GM23338 (cell line): ENCODE measurements around the gene RSPO3. TPM values are rescaled to one million over a fixed set of nuclear protein-coding genes. Genes with fewer than 3 reads are reported as not detected.

Source experiments
- ATAC-seq: fragments of 200-7000 bp; cut with Tn5 transposase; 3 replicates; pipeline ENCODE4 v1.9.1; 2020
- DNase-seq: peaks from one replicate; pipeline ENCODE4 v3.0.0-alpha.2; 2015; ENCODE audit warnings: low spot score
- H2AFZ ChIP-seq: fragments of 200-600 bp; sonication (generic); 2 replicates; pipeline ENCODE4 v1.8.0; 2016; ENCODE audit warnings: antibody characterized with exemption, mild to moderate bottlenecking, moderate library complexity
- H3F3A ChIP-seq: fragments of 200-600 bp; sonication (generic); replicated peaks from 2 replicates; pipeline ENCODE4 v1.8.0; 2017; ENCODE audit warnings: antibody characterized with exemption, mixed run types, low read depth
- H3K27ac ChIP-seq: fragments of 200-600 bp; sonication (generic); 2 replicates; pipeline ENCODE4 v1.6.1; 2016; ENCODE audit warnings: low read depth
- H3K27me3 ChIP-seq: fragments of 200-600 bp; sonication (generic); 2 replicates; pipeline ENCODE4 v1.8.0; 2016; ENCODE audit warnings: mild to moderate bottlenecking, mixed run types, moderate library complexity; ENCODE audit not compliant: insufficient read depth
- H3K36me3 ChIP-seq: fragments of 200-600 bp; sonication (generic); 2 replicates; pipeline ENCODE4 v1.8.0; 2016; ENCODE audit warnings: mild to moderate bottlenecking; ENCODE audit not compliant: insufficient read depth
- H3K4me1 ChIP-seq: fragments of 200-600 bp; sonication (generic); 2 replicates; pipeline ENCODE4 v1.8.0; 2016; ENCODE audit warnings: mild to moderate bottlenecking, moderate library complexity; ENCODE audit not compliant: insufficient read depth
- H3K4me2 ChIP-seq: fragments of 200-600 bp; sonication (generic); 2 replicates; pipeline ENCODE4 v1.7.1; 2017; ENCODE audit warnings: mixed run types
- H3K4me3 ChIP-seq: fragments of 200-600 bp; sonication (generic); 2 replicates; pipeline ENCODE4 v1.6.1; 2016; ENCODE audit warnings: mixed run types
- H3K79me2 ChIP-seq: fragments of 200-600 bp; sonication (generic); replicated peaks from 2 replicates; pipeline ENCODE4 v1.8.0; 2017; ENCODE audit warnings: mild to moderate bottlenecking; ENCODE audit not compliant: insufficient read depth
- H3K9me2 ChIP-seq: fragments of 200-600 bp; sonication (generic); 2 replicates; pipeline ENCODE4 v1.8.0; 2017; ENCODE audit not compliant: insufficient read depth
- H4K20me1 ChIP-seq: fragments of 200-600 bp; sonication (generic); replicated peaks from 2 replicates; pipeline ENCODE4 v1.8.0; 2017; ENCODE audit warnings: mild to moderate bottlenecking; ENCODE audit not compliant: insufficient read depth
- H3K27ac Mint-ChIP-seq: 2 replicates; pipeline ENCODE4 v1.8.0; 2020; ENCODE audit warnings: inconsistent platforms, mild to moderate bottlenecking, moderate library complexity, mixed read lengths
- H3K27me3 Mint-ChIP-seq: 3 replicates; pipeline ENCODE4 v1.8.0; 2022; ENCODE audit warnings: low read depth, mild to moderate bottlenecking, moderate library complexity, mixed read lengths, inconsistent platforms; ENCODE audit not compliant: insufficient read depth, poor library complexity
- H3K36me3 Mint-ChIP-seq: 3 replicates; pipeline ENCODE4 v1.8.0; 2021; ENCODE audit warnings: low read depth, mild to moderate bottlenecking, inconsistent platforms, moderate library complexity, mixed read lengths
- H3K4me1 Mint-ChIP-seq: 3 replicates; pipeline ENCODE4 v1.8.0; 2020; ENCODE audit warnings: mild to moderate bottlenecking, inconsistent platforms, mixed read lengths
- H3K4me3 Mint-ChIP-seq: 3 replicates; pipeline ENCODE4 v1.8.0; 2021; ENCODE audit warnings: moderate library complexity, mild to moderate bottlenecking, inconsistent platforms, mixed read lengths
- H3K9me3 Mint-ChIP-seq: 3 replicates; pipeline ENCODE4 v1.8.0; 2020; ENCODE audit warnings: moderate library complexity, mild to moderate bottlenecking, inconsistent platforms, mixed read lengths
- CREB1 ChIP-seq: fragments of 250-450 bp; sonication (Bioruptor Pico); IDR thresholded peaks from 2 replicates; pipeline ENCODE4 v1.5.0; 2020; ENCODE audit warnings: low read depth, mild to moderate bottlenecking, moderate library complexity
- EZH2 ChIP-seq: fragments of 200-600 bp; sonication (generic); IDR thresholded peaks from one replicate; pipeline ENCODE4 v1.8.0; 2017; ENCODE audit warnings: antibody characterized with exemption, mild to moderate bottlenecking, low read depth; ENCODE audit not compliant: unreplicated experiment
- EZH2phosphoT487 ChIP-seq: fragments of 200-600 bp; sonication (generic); IDR thresholded peaks from one replicate; pipeline ENCODE4 v1.8.1; 2018; ENCODE audit warnings: antibody characterized with exemption; ENCODE audit not compliant: unreplicated experiment
- JUNB ChIP-seq: IDR thresholded peaks from one replicate; pipeline ENCODE4 v1.6.1; 2016; ENCODE audit warnings: antibody characterized with exemption; ENCODE audit not compliant: unreplicated experiment
- NANOG ChIP-seq: IDR thresholded peaks from 2 replicates; pipeline ENCODE4 v1.6.1; 2016; ENCODE audit warnings: antibody characterized with exemption, borderline replicate concordance
- REST ChIP-seq: IDR thresholded peaks from one replicate; pipeline ENCODE4 v1.6.1; 2018; ENCODE audit warnings: antibody characterized with exemption; ENCODE audit not compliant: unreplicated experiment
- STAT1 ChIP-seq: IDR thresholded peaks from one replicate; pipeline ENCODE4 v1.6.1; 2016; ENCODE audit warnings: antibody characterized with exemption; ENCODE audit not compliant: unreplicated experiment
- ZNF114 ChIP-seq: fragments of 250-450 bp; sonication (Bioruptor Pico); IDR thresholded peaks from 2 replicates; pipeline ENCODE4 v1.5.0; 2020; ENCODE audit warnings: mild to moderate bottlenecking, moderate library complexity
- ZNF331 ChIP-seq: fragments of 250-450 bp; sonication (Bioruptor Pico); IDR thresholded peaks from 2 replicates; pipeline ENCODE4 v1.5.0; 2020; ENCODE audit warnings: low read depth, mild to moderate bottlenecking, moderate library complexity
- polyA plus RNA-seq: library from polyadenylated mRNA; unstranded; fragments of >200 nt; fragmentation: Nextera tagmentation; extraction: Ambion mirVana; gene quantifications from 2 replicates; pipeline ENCODE4 v1.2.1, GENCODE V29; 2016
- total RNA-seq: library from RNA; depleted of rRNA; stranded (reverse); fragments of >200 nt; shearing (Covaris generic); gene quantifications from 2 replicates; pipeline ENCODE4 v1.2.3, GENCODE V29; 2014
- TF ChIP-seq, protein P1 (sequence below): IDR thresholded peaks from 2 replicates; pipeline ENCODE4 v1.6.1; 2016; ENCODE audit warnings: antibody characterized with exemption
- TF ChIP-seq, protein P2 (sequence below), 2 experiments: fragments of 200-600 bp in 1 of 2; sonication (generic) in 1 of 2; conservative IDR thresholded peaks; 2 replicates each; pipeline versions ENCODE4 v1.5.1 to v1.6.1; 2016 to 2017; ENCODE audit warnings: antibody characterized with exemption in 2 of 2, low read depth in 2 of 2, mild to moderate bottlenecking in 2 of 2, moderate library complexity in 1 of 2

The RSPO3 gene
- total and polyA plus RNA-seq, 2 experiments from 2014 or later: not detected

DNA sequence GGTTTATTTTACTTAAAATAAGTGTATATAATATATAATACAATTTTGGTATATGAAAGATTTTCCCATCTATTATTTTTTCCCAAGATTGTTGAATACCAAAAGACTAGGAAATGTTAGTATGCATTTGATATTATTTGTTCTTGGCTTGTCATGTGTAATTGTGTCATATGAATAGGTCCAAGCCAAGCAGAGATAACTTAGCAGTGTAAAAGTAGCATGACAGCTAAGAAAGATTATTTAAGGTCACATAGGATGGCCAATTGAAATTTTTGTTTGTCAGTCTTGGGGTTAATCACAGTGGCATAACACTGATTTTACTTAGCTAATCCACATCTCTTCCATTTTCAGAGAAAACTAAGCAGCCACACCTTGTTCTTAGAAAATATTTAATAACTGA is 38.8 kb upstream of the RSPO3 start:
- Histone ChIP-seq H2AFZ (no peak overlapping the region), H3K27me3 (no peaks in the 10 kb centered on the region), H3K4me2 (no peak overlapping the region), H3K4me1 (peaks cover 30% of the 10 kb centered on the region), H4K20me1 (no peaks in the 10 kb centered on the region), H3K27ac (no peak overlapping the region), H3F3A (no peaks in the 10 kb centered on the region), H3K9me2 (peaks cover 5% of the 10 kb centered on the region; the same call in 1 of the 2 replicates), H3K79me2 (no peaks in the 10 kb centered on the region), H3K36me3 (no peaks in the 10 kb centered on the region), H3K4me3 (no peak overlapping the region)
- H3K4me1 Mint-ChIP-seq: peaks cover 18% of the 10 kb centered on the region; the same call in 2 of the 3 replicates
- ATAC-seq: no peak
- H3K4me3 Mint-ChIP-seq: no peak overlapping the region
- no peaks in the 10 kb centered on the region for H3K36me3 Mint-ChIP-seq
- H3K27me3 Mint-ChIP-seq: no peaks in the 10 kb centered on the region
- TF ChIP-seq EZH2phosphoT487 (no peak), JUNB (no peak), STAT1 (no peak), EZH2 (no peak), NANOG (no peak), CREB1 (CRISPR knock-in tag) (no peak), ZNF331 (CRISPR knock-in tag) (no peak), ZNF114 (CRISPR knock-in tag) (no peak), REST (no peak)
- TF ChIP-seq, protein P1, sequence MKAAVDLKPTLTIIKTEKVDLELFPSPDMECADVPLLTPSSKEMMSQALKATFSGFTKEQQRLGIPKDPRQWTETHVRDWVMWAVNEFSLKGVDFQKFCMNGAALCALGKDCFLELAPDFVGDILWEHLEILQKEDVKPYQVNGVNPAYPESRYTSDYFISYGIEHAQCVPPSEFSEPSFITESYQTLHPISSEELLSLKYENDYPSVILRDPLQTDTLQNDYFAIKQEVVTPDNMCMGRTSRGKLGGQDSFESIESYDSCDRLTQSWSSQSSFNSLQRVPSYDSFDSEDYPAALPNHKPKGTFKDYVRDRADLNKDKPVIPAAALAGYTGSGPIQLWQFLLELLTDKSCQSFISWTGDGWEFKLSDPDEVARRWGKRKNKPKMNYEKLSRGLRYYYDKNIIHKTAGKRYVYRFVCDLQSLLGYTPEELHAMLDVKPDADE: no peak
- TF ChIP-seq, protein P2, sequence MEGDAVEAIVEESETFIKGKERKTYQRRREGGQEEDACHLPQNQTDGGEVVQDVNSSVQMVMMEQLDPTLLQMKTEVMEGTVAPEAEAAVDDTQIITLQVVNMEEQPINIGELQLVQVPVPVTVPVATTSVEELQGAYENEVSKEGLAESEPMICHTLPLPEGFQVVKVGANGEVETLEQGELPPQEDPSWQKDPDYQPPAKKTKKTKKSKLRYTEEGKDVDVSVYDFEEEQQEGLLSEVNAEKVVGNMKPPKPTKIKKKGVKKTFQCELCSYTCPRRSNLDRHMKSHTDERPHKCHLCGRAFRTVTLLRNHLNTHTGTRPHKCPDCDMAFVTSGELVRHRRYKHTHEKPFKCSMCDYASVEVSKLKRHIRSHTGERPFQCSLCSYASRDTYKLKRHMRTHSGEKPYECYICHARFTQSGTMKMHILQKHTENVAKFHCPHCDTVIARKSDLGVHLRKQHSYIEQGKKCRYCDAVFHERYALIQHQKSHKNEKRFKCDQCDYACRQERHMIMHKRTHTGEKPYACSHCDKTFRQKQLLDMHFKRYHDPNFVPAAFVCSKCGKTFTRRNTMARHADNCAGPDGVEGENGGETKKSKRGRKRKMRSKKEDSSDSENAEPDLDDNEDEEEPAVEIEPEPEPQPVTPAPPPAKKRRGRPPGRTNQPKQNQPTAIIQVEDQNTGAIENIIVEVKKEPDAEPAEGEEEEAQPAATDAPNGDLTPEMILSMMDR (conservative IDR thresholded peaks at IDR 0.05; ENCODE audit: low read depth in 2 of 2): no peak
- DNase-seq: no peak
- H3K9me3 Mint-ChIP-seq: no peaks in the 10 kb centered on the region
- H3K27ac Mint-ChIP-seq: no peak overlapping the region
